ENCODE results near the gene SHC3. TPM values are rescaled to one million over a fixed set of nuclear protein-coding genes. Genes with fewer than 3 reads are reported as not detected.

Gene SHC3
- total RNA-seq, 4 donors from 2014 or later: 1.1 to 11.4 (median 3.4) TPM

DNA sequence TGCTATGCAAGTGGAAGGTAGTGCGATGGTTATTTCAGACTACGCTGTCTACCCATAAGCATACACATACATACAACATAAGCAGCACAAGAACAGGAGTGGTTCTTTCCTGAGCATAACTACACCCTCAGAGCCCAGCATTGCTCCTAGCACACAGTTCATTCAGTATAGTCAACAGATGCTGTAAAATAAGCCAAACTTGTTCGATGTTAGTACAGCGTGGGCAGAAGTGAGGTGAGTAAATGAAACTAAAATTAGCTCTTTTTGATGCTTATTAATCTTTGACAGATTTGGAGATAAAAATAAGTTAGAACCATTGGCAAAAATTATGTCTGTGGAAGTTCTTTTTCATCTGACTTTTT lies 139.5 kb downstream of the SHC3 start:
- 93 to 94% methylated on average over 4 of the region's 4 CpGs for WGBS, 2 donors
- H3K4me1 ChIP-seq: peaks cover 0 to 16% (median 4%) of the 10 kb centered on the region in 4 donors
- H3K9me3 ChIP-seq: no peaks in the 10 kb centered on the region
- no peak for DNase-seq (ENCODE audit: low spot score in 2 of 2)
- H3K27ac ChIP-seq: peak overlapping the region in 2 of 4 donors; percentile 64 to 68
- TF ChIP-seq POLR2A (IDR thresholded peaks at IDR 0.05) (no peak), EP300 (IDR thresholded peaks at IDR 0.05) (no peak)
- TF ChIP-seq, protein P1, sequence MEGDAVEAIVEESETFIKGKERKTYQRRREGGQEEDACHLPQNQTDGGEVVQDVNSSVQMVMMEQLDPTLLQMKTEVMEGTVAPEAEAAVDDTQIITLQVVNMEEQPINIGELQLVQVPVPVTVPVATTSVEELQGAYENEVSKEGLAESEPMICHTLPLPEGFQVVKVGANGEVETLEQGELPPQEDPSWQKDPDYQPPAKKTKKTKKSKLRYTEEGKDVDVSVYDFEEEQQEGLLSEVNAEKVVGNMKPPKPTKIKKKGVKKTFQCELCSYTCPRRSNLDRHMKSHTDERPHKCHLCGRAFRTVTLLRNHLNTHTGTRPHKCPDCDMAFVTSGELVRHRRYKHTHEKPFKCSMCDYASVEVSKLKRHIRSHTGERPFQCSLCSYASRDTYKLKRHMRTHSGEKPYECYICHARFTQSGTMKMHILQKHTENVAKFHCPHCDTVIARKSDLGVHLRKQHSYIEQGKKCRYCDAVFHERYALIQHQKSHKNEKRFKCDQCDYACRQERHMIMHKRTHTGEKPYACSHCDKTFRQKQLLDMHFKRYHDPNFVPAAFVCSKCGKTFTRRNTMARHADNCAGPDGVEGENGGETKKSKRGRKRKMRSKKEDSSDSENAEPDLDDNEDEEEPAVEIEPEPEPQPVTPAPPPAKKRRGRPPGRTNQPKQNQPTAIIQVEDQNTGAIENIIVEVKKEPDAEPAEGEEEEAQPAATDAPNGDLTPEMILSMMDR (IDR thresholded peaks at IDR 0.05): no peak
- H3K27me3 ChIP-seq: no peaks in the 10 kb centered on the region
- no peak overlapping the region for H3K4me3 ChIP-seq
- H3K36me3 ChIP-seq: no peaks in the 10 kb centered on the region

DNA sequence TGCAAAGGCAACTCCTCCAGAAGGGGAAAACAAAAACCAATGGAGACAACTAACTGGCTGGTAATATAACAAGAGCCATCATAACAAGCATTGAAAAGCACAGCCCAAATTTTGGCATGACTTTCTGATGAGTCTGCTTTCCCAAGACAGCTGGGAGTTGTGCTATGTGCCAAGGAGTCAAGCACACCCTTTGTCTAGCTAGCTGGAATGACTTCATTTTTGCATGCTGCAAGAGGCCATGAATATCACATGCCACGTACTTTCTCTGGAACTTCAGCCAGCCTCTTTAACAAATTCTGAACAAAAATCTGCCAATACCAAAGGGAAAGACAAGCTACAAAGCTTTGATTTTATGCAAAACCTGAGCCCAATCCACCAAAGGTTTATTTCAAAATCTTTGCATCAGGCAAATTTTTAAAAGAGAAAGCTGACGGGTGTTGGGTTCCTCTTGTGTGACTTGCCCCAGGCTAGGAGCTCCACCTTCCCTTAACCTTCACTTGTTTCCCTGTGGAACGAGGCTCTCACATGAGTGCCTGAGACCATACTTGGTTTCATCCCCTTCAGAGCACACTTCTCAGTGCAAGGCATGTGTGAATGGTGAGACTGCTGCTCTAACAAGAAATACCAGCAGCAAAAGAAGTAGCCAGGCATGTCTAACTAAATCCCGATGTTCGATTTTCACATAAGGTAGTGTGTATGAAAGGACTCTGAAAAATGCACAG lies 140.1 kb downstream of the SHC3 start:
- 42 to 54% methylated on average over 5 of the region's 5 CpGs for WGBS, 2 donors
- Histone ChIP-seq H3K36me3 (no peaks in the 10 kb centered on the region), H3K4me3 (no peak overlapping the region), H3K9me3 (no peaks in the 10 kb centered on the region), H3K4me1 (peaks cover 0 to 16% (median 4%) of the 10 kb centered on the region in 4 donors), H3K27ac (peak overlapping the region in 2 of 4 donors; percentile 64 to 68), H3K27me3 (no peaks in the 10 kb centered on the region)
- DNase-seq (ENCODE audit: low spot score in 2 of 2): peak in 1 of 2 donors; percentile 70
- TF ChIP-seq, protein P1 (IDR thresholded peaks at IDR 0.05): no peak
- peak in 1 of 2 donors; percentile 88 for TF ChIP-seq EP300 (IDR thresholded peaks at IDR 0.05)

DNA sequence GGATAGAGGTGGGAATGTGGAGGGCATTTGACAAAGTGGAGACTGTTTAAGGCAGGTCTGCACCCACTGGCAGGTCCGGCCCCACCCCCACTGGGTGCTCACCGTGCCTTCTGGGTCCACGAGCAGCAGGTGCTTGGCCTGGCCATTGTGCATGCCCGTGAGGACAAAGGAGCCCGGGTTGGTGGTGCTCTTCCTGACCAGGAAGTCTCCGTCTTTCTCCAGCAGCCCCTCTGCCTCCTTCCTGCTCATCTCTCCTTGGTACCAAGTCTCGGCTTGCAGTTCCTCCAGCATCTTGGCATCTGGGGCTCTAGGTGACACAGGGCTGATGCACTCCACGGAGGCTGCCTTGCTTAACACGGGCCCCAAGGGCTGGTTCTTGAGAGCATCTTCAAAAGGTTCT lies 140.7 kb downstream of the SHC3 start:
- no peak for DNase-seq (ENCODE audit: low spot score in 2 of 2)
- Histone ChIP-seq H3K4me1 (peaks cover 0 to 16% (median 4%) of the 10 kb centered on the region in 4 donors), H3K4me3 (no peak overlapping the region), H3K27me3 (no peaks in the 10 kb centered on the region), H3K9me3 (no peaks in the 10 kb centered on the region), H3K27ac (peak overlapping the region in 3 of 4 donors; percentile 8 to 38 (median 9)), H3K36me3 (no peaks in the 10 kb centered on the region)
- TF ChIP-seq EP300 (IDR thresholded peaks at IDR 0.05) (no peak), POLR2A (IDR thresholded peaks at IDR 0.05) (no peak)
- TF ChIP-seq, protein P1 (IDR thresholded peaks at IDR 0.05): no peak
- WGBS, 2 donors: 87 to 97% methylated on average over 9 of the region's 9 CpGs

DNA sequence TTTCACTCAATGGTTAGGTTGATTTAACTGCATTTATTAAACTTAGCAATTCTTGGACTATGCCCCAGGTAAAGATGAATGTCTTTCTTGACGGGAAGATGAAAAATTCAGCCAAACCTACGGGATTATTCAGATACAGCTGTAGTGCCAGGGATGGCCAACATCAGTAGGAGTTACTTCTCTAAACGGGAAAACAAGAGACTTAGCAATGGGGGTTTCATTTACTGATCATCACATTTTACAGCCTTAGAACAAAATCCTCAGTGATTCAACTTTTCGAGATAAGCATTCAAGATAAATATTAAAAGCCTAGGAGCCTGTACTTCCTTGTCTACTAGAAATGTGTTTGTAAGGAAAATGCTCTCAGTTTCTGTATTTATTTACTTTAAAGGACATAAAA lies 141.3 kb downstream of the SHC3 start:
- TF ChIP-seq EP300 (IDR thresholded peaks at IDR 0.05): no peak
- TF ChIP-seq POLR2A (IDR thresholded peaks at IDR 0.05): no peak
- TF ChIP-seq, protein P1 (IDR thresholded peaks at IDR 0.05): no peak
- 62% methylated on average over 4 of the region's 4 CpGs for WGBS, 2 donors
- no peaks in the 10 kb centered on the region for H3K36me3 ChIP-seq
- peaks cover 0 to 16% (median 4%) of the 10 kb centered on the region in 4 donors for H3K4me1 ChIP-seq
- H3K9me3 ChIP-seq: no peaks in the 10 kb centered on the region
- peak overlapping the region in 2 of 4 donors; percentile 8 to 38 for H3K27ac ChIP-seq
- no peak overlapping the region for H3K4me3 ChIP-seq
- DNase-seq (ENCODE audit: low spot score in 2 of 2): no peak
- H3K27me3 ChIP-seq: no peaks in the 10 kb centered on the region

DNA sequence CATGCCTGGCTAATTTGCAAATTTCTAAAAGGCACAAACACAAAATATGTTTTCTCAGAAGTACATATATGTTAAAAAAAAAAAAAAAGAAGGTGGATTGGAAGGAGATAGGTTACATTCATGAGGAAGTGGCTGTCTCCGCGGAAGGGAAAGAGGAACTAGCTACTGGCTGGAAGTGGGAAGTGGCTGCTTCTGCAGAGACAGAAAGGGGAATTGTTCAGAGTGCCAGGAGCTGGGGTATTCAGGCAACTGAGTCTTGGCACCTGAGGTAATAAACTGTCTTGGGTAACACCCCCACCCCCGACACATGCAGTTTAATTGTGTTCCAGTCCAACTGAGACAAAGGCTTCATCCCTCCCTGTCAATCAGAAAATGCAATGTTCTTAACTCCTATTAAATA lies 141.7 kb downstream of the SHC3 start:
- no peaks in the 10 kb centered on the region for H3K27me3 ChIP-seq
- no peak for DNase-seq (ENCODE audit: low spot score in 2 of 2)
- TF ChIP-seq POLR2A (IDR thresholded peaks at IDR 0.05) (no peak), EP300 (IDR thresholded peaks at IDR 0.05) (peak in 1 of 2 donors; percentile 17)
- TF ChIP-seq, protein P1 (IDR thresholded peaks at IDR 0.05): no peak
- no peaks in the 10 kb centered on the region for H3K36me3 ChIP-seq
- no peak overlapping the region for H3K27ac ChIP-seq
- peaks cover 0 to 16% (median 4%) of the 10 kb centered on the region in 4 donors for H3K4me1 ChIP-seq
- no peak overlapping the region for H3K4me3 ChIP-seq
- H3K9me3 ChIP-seq: no peaks in the 10 kb centered on the region
- WGBS, 2 donors: 79 to 89% methylated on average over 3 of the region's 3 CpGs
